NCI-H1436 treated with DMSO at 0.1 percent for 48 hours (cell line): ENCODE results near the gene SLC35E4.
"Not testable (repeated sequence)": the region's sequence is repeated elsewhere in the genome, so short reads cannot be mapped to it uniquely, and the experiment has no call there.

Source experiments
- DNase-seq: peaks from one replicate; lab custom pipeline; 2025; lab: John Stamatoyannopoulos, UW

SLC35E4 gene

GRCh38 chr22:30611197-30611596, 24.4 kb upstream of the SLC35E4 start:
- DNase-seq = no peak

GRCh38 chr22:30612789-30613188, 22.8 kb upstream of the SLC35E4 start:
- no peak for DNase-seq

- no peak for DNase-seq
Measured at GRCh38 chr22:30614268-30614667, 21.3 kb upstream of the SLC35E4 start.

- no peak for DNase-seq
Measured at GRCh38 chr22:30614879-30615278, 20.7 kb upstream of the SLC35E4 start.

- no peak for DNase-seq
Measured at GRCh38 chr22:30615543-30615954, 20.0 kb upstream of the SLC35E4 start.

GRCh38 chr22:30617819-30618218, 17.8 kb upstream of the SLC35E4 start:
- DNase-seq = no peak

GRCh38 chr22:30619909-30620308, 15.7 kb upstream of the SLC35E4 start:
- DNase-seq = not testable (repeated sequence)

GRCh38 chr22:30626413-30626812, 9.2 kb upstream of the SLC35E4 start:
- no peak for DNase-seq

GRCh38 chr22:30627471-30627870, 8.1 kb upstream of the SLC35E4 start:
- DNase-seq = no peak

GRCh38 chr22:30628491-30628890, 7.1 kb upstream of the SLC35E4 start:
- no peak for DNase-seq

- DNase-seq = not testable (repeated sequence)
Measured at GRCh38 chr22:30631469-30631868, 4.1 kb upstream of the SLC35E4 start.

- DNase-seq = peak; percentile 28
Measured at GRCh38 chr22:30634471-30635233, 929 bp upstream of the SLC35E4 start.

- DNase-seq = no peak
Measured at GRCh38 chr22:30636226-30637077, 871 bp downstream of the SLC35E4 start.

GRCh38 chr22:30637701-30638114, 2.1 kb downstream of the SLC35E4 start:
- no peak for DNase-seq

- DNase-seq = no peak
Measured at GRCh38 chr22:30640361-30640760, 4.8 kb downstream of the SLC35E4 start.

GRCh38 chr22:30640839-30641430, 5.4 kb downstream of the SLC35E4 start:
- DNase-seq = no peak

- no peak for DNase-seq
Measured at GRCh38 chr22:30643055-30643875, 7.7 kb downstream of the SLC35E4 start.

- no peak for DNase-seq
Measured at GRCh38 chr22:30646518-30647160, 11.1 kb downstream of the SLC35E4 start.

GRCh38 chr22:30647536-30647935, 12.0 kb downstream of the SLC35E4 start:
- no peak for DNase-seq

GRCh38 chr22:30648825-30649224, 13.2 kb downstream of the SLC35E4 start:
- DNase-seq = no peak

GRCh38 chr22:30649430-30650007, 13.9 kb downstream of the SLC35E4 start:
- no peak for DNase-seq
